ENCODE data around the gene TTLL11.

DNA sequence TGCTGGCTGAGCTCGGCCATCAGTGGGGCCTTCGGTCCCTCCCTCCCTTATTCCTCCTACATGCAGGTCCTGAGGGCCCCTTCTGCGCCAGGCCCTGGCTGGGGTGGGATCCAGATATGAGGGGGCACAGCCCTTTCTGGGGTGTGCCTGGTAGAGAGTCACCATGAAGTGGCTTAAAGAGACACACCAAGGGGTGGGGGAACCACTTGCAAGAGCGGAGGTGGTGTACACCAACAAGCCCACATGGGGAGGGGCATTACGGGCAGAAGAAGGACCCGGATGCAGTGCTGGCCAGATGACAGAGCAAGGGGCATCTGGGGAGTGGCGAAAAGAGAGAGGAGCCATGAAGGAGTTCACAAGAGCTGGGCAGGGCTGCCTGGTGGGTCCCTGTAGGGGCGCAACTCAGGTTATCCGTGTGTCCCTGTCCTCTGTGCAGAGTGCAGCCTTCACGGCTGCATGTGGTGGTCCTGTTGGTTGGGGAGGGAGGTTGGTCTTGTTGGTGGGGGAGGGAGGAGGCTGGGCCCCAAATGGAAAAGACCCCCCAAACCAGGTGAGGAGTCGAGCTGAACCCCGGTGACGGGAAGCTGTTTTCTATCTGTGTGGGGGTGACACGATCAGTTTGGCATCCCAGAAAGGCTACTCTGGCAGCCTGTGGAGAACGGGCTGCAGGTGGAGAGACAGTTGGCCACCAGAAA, 283.6 kb downstream of the TTLL11 start:
- no peak for TF ChIP-seq CTCF (conservative IDR thresholded peaks at IDR 0.05; ENCODE audit: low read length)
- TF ChIP-seq EZH2phosphoT487 (IDR thresholded peaks at IDR 0.05; ENCODE audit: borderline replicate concordance, low read depth, low read length) = no peak
